ENCODE measurements around the gene PARM1.

GRCh38 chr4:74890341-74890740, 42.6 kb upstream of the PARM1 start:
- TF ChIP-seq, protein P1, sequence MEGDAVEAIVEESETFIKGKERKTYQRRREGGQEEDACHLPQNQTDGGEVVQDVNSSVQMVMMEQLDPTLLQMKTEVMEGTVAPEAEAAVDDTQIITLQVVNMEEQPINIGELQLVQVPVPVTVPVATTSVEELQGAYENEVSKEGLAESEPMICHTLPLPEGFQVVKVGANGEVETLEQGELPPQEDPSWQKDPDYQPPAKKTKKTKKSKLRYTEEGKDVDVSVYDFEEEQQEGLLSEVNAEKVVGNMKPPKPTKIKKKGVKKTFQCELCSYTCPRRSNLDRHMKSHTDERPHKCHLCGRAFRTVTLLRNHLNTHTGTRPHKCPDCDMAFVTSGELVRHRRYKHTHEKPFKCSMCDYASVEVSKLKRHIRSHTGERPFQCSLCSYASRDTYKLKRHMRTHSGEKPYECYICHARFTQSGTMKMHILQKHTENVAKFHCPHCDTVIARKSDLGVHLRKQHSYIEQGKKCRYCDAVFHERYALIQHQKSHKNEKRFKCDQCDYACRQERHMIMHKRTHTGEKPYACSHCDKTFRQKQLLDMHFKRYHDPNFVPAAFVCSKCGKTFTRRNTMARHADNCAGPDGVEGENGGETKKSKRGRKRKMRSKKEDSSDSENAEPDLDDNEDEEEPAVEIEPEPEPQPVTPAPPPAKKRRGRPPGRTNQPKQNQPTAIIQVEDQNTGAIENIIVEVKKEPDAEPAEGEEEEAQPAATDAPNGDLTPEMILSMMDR (IDR thresholded peaks at IDR 0.05; ENCODE audit: poor library complexity), result no peak
- TF ChIP-seq EZH2 (IDR thresholded peaks at IDR 0.05; ENCODE audit: borderline replicate concordance), result no peak
- TF ChIP-seq EZH2phosphoT487 (IDR thresholded peaks at IDR 0.05; ENCODE audit: low read depth, severe bottlenecking, unreplicated experiment), result no peak

Data from hepatocyte (in vitro differentiated cells).